Kasumi-1 (cell line): ENCODE results near the gene RBM43.

Experiments
- DNase-seq, 2 experiments: peaks; one replicate each; lab custom pipeline; 2025; lab: John Stamatoyannopoulos, UW

The RBM43 gene

GRCh38 chr2:151217343-151217742 lies 44.3 kb downstream of the RBM43 start:
- DNase-seq = no peak

GRCh38 chr2:151207100-151207499 lies 54.6 kb downstream of the RBM43 start:
- no peak for DNase-seq

DNA sequence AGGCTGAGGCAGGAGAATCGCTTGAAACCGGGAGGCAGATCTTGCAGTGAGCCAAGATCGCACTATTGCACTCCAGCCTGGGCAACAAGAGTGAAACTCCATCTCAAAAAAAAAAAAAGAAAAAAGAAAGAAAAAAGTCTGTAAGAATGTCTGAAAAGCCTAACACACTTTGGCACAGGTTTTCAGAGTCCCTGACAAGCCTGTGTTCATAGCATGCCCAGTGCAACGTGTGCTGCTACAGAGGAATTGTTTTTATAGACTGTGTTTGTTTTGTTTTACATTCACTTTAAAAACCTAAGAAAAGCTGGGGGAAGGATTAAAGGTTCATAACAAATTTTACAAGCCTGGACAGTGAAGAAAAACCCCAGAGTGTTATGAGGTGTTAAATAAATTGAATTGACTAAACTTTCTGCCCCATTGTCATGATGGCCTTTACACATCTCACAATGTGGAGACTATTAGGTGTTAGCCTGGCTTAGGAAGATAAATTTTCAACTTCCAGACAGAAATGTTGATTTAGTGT lies 55.2 kb downstream of the RBM43 start:
- DNase-seq = no peak

DNA sequence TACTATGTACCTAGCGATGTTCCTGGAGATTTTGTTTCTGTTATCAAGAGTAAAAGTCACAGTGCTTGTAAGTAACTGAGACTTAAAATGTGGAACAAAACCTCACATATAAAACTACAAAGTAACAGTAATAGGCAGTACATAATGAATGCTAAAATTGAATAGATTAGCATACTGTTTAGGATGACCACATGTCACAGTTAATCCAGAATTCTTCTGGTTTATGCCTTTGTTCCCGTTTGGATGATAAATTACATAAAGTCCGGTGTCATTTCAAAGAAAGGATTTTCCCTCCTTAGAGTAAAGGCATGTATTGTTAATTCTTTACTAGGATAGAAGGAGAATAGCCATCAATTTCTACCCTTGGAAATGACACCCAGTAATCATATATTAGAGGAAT lies 56.1 kb downstream of the RBM43 start:
- DNase-seq = no peak

- DNase-seq = no peak
Observed at GRCh38 chr2:151204756-151205155, 56.9 kb downstream of the RBM43 start.

DNA sequence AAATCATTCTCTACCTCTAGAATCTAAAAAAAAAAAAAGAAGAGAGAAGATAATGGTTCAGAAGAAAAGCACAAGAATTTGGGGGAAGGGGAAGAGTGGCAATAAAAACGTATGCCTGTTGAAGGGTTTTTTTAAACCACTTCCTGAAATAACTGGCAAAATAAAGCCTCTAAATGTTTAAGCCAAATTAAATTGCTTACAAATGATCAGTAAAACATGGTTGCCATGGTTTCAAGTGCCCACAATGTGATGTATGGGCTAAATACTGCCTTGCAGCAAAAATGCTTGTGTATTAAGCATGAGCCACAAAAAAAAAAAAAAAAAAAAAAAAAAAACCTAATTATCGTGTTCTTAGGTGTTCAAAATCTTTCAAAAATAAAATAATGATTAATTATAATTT lies 60.8 kb downstream of the RBM43 start:
- DNase-seq = peak in 1 of 2 experiments; percentile 13

GRCh38 chr2:151200277-151200676 lies 61.4 kb downstream of the RBM43 start:
- no peak for DNase-seq

- no peak for DNase-seq
Observed at GRCh38 chr2:151198645-151199044, 63.0 kb downstream of the RBM43 start.
